ENCODE measurements around the gene NELFE.

NELFE gene

DNA sequence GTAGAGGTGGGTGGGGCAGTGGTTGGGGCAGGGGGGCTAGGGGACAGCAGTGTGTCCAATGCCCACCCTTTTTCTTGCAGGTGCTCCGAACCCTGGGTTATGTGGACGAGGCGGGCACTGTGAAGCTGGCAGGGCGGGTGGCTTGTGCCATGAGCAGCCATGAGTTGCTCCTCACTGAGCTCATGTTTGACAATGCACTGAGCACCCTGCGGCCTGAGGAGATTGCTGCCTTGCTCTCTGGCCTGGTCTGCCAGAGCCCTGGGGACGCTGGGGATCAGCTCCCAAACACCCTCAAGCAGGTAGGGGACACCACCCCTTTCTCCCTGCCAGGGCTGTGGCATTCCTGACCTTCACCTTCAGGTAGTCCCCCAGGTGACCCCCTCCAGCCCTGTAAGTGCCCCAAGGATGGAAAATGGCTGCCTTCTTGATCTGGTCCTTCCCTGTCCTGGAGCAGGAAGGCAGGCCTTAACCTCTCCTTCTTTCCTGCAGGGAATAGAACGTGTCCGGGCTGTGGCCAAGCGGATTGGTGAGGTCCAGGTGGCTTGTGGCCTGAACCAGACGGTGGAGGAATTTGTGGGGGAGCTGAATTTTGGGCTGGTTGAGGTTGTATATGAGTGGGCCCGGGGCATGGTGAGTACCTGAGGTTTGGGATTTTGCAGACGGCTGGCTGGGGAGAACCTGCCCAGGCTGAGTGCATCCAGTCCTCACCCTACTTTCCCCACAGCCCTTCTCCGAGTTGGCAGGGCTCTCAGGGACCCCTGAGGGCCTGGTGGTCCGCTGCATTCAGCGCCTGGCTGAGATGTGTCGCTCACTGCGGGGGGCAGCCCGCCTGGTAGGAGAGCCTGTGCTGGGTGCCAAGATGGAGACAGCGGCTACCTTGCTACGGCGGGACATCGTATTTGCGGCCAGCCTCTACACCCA lies 10.3 kb upstream of the NELFE start:
- TF ChIP-seq GATA3 (IDR thresholded peaks at IDR 0.05; ENCODE audit: low read depth, low read length): no peak

- TF ChIP-seq GATA3 (IDR thresholded peaks at IDR 0.05; ENCODE audit: low read depth, low read length) (no peak), GATA2 (IDR thresholded peaks at IDR 0.05; ENCODE audit: low read depth, low read length) (no peak)
Observed at GRCh38 chr6:31968326-31968725, 9.6 kb upstream of the NELFE start.

GRCh38 chr6:31967926-31968320 lies 9.2 kb upstream of the NELFE start:
- TF ChIP-seq GATA3 (IDR thresholded peaks at IDR 0.05; ENCODE audit: low read depth, low read length) (no peak), GATA2 (IDR thresholded peaks at IDR 0.05; ENCODE audit: low read depth, low read length) (no peak)

GRCh38 chr6:31966997-31967925 lies 8.5 kb upstream of the NELFE start:
- no peak for TF ChIP-seq GATA2 (IDR thresholded peaks at IDR 0.05; ENCODE audit: low read depth, low read length)
- TF ChIP-seq GATA3 (IDR thresholded peaks at IDR 0.05; ENCODE audit: low read depth, low read length): no peak

- TF ChIP-seq GATA2 (IDR thresholded peaks at IDR 0.05; ENCODE audit: low read depth, low read length): no peak
- no peak for TF ChIP-seq GATA3 (IDR thresholded peaks at IDR 0.05; ENCODE audit: low read depth, low read length)
Observed at GRCh38 chr6:31966506-31966905, 7.7 kb upstream of the NELFE start.

GRCh38 chr6:31965700-31966099 lies 6.9 kb upstream of the NELFE start:
- TF ChIP-seq GATA2 (IDR thresholded peaks at IDR 0.05; ENCODE audit: low read depth, low read length) (no peak), GATA3 (IDR thresholded peaks at IDR 0.05; ENCODE audit: low read depth, low read length) (no peak)

- TF ChIP-seq GATA2 (IDR thresholded peaks at IDR 0.05; ENCODE audit: low read depth, low read length): no peak
- no peak for TF ChIP-seq GATA3 (IDR thresholded peaks at IDR 0.05; ENCODE audit: low read depth, low read length)
Observed at GRCh38 chr6:31963921-31964320, 5.2 kb upstream of the NELFE start.

DNA sequence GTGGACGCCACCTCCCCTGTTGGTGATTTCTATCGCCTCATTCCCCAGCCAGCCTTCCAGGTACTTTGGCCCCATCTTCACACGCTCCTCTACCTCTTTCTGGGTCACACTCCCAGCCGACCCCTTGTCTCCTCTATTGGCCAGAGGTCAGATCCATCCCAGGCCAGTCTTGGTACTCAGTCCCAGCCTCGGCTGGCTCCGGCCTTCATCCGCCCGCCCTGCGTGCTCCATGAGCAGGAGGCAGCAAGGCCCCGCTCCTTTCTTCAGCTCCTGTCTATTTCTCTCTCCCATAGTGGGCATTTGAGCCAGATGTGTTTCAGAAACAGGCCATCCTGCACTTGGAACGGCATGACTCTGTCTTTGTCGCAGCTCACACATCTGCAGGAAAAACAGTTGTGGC lies 2.8 kb upstream of the NELFE start:
- TF ChIP-seq GATA3 (IDR thresholded peaks at IDR 0.05; ENCODE audit: low read depth, low read length) (no peak), GATA2 (IDR thresholded peaks at IDR 0.05; ENCODE audit: low read depth, low read length) (no peak)

GRCh38 chr6:31958412-31958740 lies 395 bp downstream of the NELFE start:
- TF ChIP-seq GATA2 (IDR thresholded peaks at IDR 0.05; ENCODE audit: low read depth, low read length) (no peak), GATA3 (IDR thresholded peaks at IDR 0.05; ENCODE audit: low read depth, low read length) (no peak)

DNA sequence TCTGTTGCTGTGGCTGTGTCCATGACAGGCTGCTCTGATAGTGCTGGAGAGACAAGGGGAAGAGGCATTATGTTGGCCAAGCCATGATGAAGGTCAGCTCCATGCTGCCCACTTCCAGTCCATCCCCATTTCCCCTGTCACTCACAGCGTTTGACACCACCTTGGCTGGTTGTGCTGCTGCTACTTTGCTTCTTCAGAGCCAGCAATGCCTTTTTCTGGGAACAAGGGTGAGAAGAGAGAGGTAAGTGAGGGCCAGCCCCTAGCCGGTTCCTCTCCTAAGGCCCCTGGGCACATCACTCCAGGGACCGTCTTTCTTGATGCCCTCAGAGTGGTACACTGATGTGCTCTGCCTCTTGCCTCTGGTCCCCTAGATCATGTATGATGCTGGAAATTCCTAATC lies 2.0 kb downstream of the NELFE start:
- TF ChIP-seq GATA2 (IDR thresholded peaks at IDR 0.05; ENCODE audit: low read depth, low read length) (no peak), GATA3 (IDR thresholded peaks at IDR 0.05; ENCODE audit: low read depth, low read length) (no peak)

DNA sequence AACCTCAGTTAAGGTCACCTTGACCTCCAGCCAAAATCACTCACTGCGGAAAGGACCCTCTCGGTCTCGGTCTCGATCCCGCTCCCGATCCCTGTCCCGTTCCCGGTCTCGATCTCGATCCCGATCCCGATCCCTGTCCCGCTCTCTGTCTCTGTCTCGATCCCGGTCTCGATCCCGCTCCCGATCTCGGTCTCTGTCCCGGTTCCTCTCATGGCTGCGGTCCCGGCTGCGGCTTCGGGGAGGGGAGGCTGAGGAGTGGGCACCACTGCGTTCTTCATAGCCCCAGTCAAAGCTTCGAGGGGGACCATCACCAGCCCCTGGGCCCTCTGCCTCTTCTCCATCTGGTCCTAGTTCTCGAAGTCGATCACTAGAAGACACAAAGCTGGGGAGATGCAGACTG lies 4.3 kb downstream of the NELFE start:
- TF ChIP-seq GATA3 (IDR thresholded peaks at IDR 0.05; ENCODE audit: low read depth, low read length) (no peak), GATA2 (IDR thresholded peaks at IDR 0.05; ENCODE audit: low read depth, low read length) (no peak)

DNA sequence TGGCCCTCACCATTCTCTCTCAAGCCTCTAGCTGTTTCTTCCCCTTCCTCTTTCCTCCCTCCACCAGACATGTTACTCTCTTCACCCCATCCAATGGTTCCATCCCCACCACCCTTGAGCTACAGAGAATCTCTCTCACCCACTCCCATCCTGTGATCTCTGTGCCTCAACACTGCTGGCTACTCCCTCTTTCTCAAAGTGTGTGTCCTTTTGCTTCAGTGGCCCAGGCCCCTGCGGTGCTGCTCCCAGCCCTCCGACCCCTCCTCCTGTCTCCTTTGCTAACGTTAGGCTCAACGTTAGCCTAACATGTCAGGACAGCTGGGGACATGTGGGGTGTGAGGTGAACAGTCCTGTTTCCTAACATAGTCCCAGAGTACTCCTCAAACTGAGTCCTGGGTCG lies 5.9 kb downstream of the NELFE start:
- no peak for TF ChIP-seq GATA2 (IDR thresholded peaks at IDR 0.05; ENCODE audit: low read depth, low read length)
- no peak for TF ChIP-seq GATA3 (IDR thresholded peaks at IDR 0.05; ENCODE audit: low read depth, low read length)

DNA sequence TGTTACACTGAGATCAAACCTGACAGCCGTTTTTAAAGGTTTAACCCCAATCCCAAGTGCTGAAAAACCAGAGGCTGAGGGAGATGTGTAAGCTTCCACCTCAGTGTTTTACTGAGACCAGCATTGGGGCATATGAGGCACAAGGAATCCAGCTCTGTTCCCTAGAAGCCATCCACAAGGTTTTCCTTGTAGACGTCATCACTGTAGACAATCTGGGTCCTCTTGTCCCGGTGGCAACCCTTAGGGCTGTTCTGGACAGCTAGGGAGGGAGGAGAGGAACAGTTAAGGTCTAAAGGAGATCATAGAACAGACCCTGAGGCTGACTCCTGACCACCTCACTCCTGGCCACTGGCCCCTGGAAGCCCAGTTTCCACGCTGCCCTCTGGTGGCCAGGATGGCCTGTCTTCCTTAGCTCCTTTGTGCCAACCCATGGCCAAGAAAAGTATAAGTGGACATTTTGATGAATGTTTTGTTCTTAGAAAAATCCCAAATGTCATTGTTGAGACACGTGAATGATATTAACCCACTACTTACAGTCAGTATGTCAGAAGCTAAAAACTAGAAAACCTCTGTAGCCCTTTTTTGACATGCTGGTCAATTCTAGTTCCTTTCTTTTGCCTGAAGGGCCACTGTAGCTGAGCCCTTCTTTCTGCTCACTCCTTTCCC lies 6.5 kb downstream of the NELFE start:
- TF ChIP-seq GATA3 (IDR thresholded peaks at IDR 0.05; ENCODE audit: low read depth, low read length) (no peak), GATA2 (IDR thresholded peaks at IDR 0.05; ENCODE audit: low read depth, low read length) (no peak)

- TF ChIP-seq GATA3 (IDR thresholded peaks at IDR 0.05; ENCODE audit: low read depth, low read length) (no peak), GATA2 (IDR thresholded peaks at IDR 0.05; ENCODE audit: low read depth, low read length) (no peak)
Observed at GRCh38 chr6:31949926-31950548, 8.7 kb downstream of the NELFE start.

Measured in SH-SY5Y (cell line).